HCT116 (cell line): Measurements from ENCODE around the gene ALDH8A1.

Experiments
- CBX3 ChIP-seq: IDR thresholded peaks from 2 replicates; pipeline ENCODE4 v1.6.1; 2012; ENCODE audit warnings: low read depth
- EZH2phosphoT487 ChIP-seq: fragments of 200-600 bp; IDR thresholded peaks from 2 replicates; pipeline ENCODE4 v1.6.1; 2018; ENCODE audit warnings: antibody characterized with exemption, borderline replicate concordance
- JUND ChIP-seq: IDR thresholded peaks from 2 replicates; pipeline ENCODE4 v1.6.1; 2012
- POLR2A ChIP-seq: IDR thresholded peaks from 2 replicates; pipeline ENCODE4 v1.7.0; 2011; ENCODE audit warnings: borderline replicate concordance; ENCODE audit not compliant: insufficient read depth, insufficient read length; ENCODE audit errors: extremely low read depth
- POLR2AphosphoS5 ChIP-seq: IDR thresholded peaks from 2 replicates; pipeline ENCODE4 v1.6.1; 2011; ENCODE audit warnings: mild to moderate bottlenecking, low read depth, low read length, moderate library complexity
- TCF7L2 ChIP-seq: IDR thresholded peaks from 2 replicates; pipeline ENCODE4 v1.7.0; 2011; ENCODE audit warnings: borderline replicate concordance, inconsistent platforms; ENCODE audit not compliant: insufficient read depth, insufficient read length; ENCODE audit errors: extremely low read depth
- TF ChIP-seq, protein P1 (sequence below), 3 experiments: fragments of 200-600 bp in 1 of 3; sonication (generic) in 1 of 3; IDR thresholded peaks in 2 of 3; conservative IDR thresholded peaks in 1 of 3; 2 replicates each; pipeline ENCODE4 v1.5.1; 2012 to 2017; ENCODE audit warnings: low read depth in 2 of 3, low read length in 2 of 3, antibody characterized with exemption in 1 of 3, borderline replicate concordance in 1 of 3, control low read depth in 1 of 3, mild to moderate bottlenecking in 1 of 3, mixed read lengths in 1 of 3, mixed run types in 1 of 3, moderate library complexity in 1 of 3; ENCODE audit not compliant: insufficient read depth in 1 of 3

DNA sequence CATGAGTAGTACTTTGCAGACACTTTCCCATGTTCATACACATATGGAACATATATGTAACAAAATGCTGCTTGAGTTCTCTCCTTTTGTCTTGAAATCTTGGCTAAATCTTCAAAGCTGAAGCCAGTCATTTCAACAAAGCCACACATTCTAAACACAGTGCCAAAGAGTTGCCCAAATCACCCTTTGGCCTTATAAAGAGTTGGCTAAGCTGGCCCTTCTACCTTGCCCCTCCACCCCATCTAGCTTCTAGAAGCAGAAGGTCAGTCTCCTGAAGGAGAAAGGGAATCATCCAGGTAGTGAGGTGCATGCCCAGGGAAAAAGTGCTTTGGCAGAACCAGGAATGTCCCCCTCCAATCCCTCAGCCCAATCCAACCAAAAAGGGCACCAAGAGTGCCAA lies 58.3 kb downstream of the ALDH8A1 start:
- TF ChIP-seq TCF7L2: no peak
- TF ChIP-seq POLR2AphosphoS5: no peak
- TF ChIP-seq, protein P1, sequence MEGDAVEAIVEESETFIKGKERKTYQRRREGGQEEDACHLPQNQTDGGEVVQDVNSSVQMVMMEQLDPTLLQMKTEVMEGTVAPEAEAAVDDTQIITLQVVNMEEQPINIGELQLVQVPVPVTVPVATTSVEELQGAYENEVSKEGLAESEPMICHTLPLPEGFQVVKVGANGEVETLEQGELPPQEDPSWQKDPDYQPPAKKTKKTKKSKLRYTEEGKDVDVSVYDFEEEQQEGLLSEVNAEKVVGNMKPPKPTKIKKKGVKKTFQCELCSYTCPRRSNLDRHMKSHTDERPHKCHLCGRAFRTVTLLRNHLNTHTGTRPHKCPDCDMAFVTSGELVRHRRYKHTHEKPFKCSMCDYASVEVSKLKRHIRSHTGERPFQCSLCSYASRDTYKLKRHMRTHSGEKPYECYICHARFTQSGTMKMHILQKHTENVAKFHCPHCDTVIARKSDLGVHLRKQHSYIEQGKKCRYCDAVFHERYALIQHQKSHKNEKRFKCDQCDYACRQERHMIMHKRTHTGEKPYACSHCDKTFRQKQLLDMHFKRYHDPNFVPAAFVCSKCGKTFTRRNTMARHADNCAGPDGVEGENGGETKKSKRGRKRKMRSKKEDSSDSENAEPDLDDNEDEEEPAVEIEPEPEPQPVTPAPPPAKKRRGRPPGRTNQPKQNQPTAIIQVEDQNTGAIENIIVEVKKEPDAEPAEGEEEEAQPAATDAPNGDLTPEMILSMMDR (IDR thresholded peaks at IDR 0.05 in 2 of 3, conservative IDR thresholded peaks at IDR 0.05 in 1 of 3; ENCODE audit: borderline replicate concordance in 1 of 3, insufficient read depth in 1 of 3, low read depth in 2 of 3, low read length in 2 of 3): no peak
- no peak for TF ChIP-seq JUND
- no peak for TF ChIP-seq EZH2phosphoT487
- TF ChIP-seq CBX3: no peak
- no peak for TF ChIP-seq POLR2A
